HepG2 (cell line): ENCODE data around the gene UTP15. TPM values are rescaled to one million over a fixed set of nuclear protein-coding genes. Genes with fewer than 3 reads are reported as not detected.
A peak's percentile ranks its signal among the peaks of the same experiment; 100 is the strongest.

Source experiments
- CREM ChIP-seq, 2 experiments: sonication (generic) in 1 of 2; formaldehyde crosslinking in 1 of 2; IDR thresholded peaks; 2 replicates each; pipeline versions ENCODE4 v1.4.0 to v1.6.1; 2016 to 2020; ENCODE audit warnings: antibody characterized with exemption in 1 of 2, mild to moderate bottlenecking in 1 of 2, missing genetic modification reagents in 1 of 2
- DZIP1 ChIP-seq: sonication (generic); formaldehyde crosslinking; IDR thresholded peaks from 2 replicates; pipeline ENCODE4 v1.5.0; 2020; ENCODE audit warnings: mild to moderate bottlenecking, missing genetic modification reagents
- PHF8 ChIP-seq: sonication (generic); formaldehyde crosslinking; IDR thresholded peaks from 2 replicates; pipeline ENCODE4 v1.5.0; 2020; ENCODE audit warnings: missing genetic modification reagents
- RBM39 ChIP-seq: fragments of 200-400 bp; formaldehyde crosslinking; IDR thresholded peaks from one replicate; pipeline ENCODE4 v1.6.1; 2018; ENCODE audit warnings: antibody characterized with exemption, mild to moderate bottlenecking, low read depth, low read length; ENCODE audit not compliant: poor library complexity, severe bottlenecking
- REXO4 ChIP-seq: sonication (generic); formaldehyde crosslinking; IDR thresholded peaks from 2 replicates; pipeline ENCODE4 v1.8.0; 2022; ENCODE audit warnings: missing genetic modification reagents, mild to moderate bottlenecking, borderline replicate concordance
- SKIL ChIP-seq: sonication (generic); formaldehyde crosslinking; IDR thresholded peaks from 2 replicates; pipeline ENCODE4 v1.8.0; 2022; ENCODE audit warnings: missing genetic modification reagents, mild to moderate bottlenecking, moderate library complexity, borderline replicate concordance
- SMC3 ChIP-seq: IDR thresholded peaks from 2 replicates; pipeline ENCODE4 v1.6.1; 2011; ENCODE audit warnings: low read length, improper control_type of control experiment
- TBX2 ChIP-seq: sonication (generic); formaldehyde crosslinking; IDR thresholded peaks from 2 replicates; pipeline ENCODE4 v1.5.0; 2020; ENCODE audit warnings: missing genetic modification reagents, mild to moderate bottlenecking, borderline replicate concordance
- ZFAT ChIP-seq: sonication (generic); formaldehyde crosslinking; conservative IDR thresholded peaks from 2 replicates; pipeline ENCODE4 v1.8.1; 2023; ENCODE audit warnings: missing genetic modification reagents, inconsistent platforms
- ZNF180 ChIP-seq: sonication (generic); formaldehyde crosslinking; IDR thresholded peaks from 2 replicates; pipeline ENCODE4 v1.4.0; 2020; ENCODE audit warnings: low read depth, missing genetic modification reagents, borderline replicate concordance
- ZNF281 ChIP-seq: sonication (generic); formaldehyde crosslinking; IDR thresholded peaks from 2 replicates; pipeline ENCODE4 v1.4.0; 2020; ENCODE audit warnings: missing genetic modification reagents, borderline replicate concordance
- ZNF446 ChIP-seq: sonication (generic); formaldehyde crosslinking; IDR thresholded peaks from 2 replicates; pipeline ENCODE4 v1.5.0; 2020; ENCODE audit warnings: mild to moderate bottlenecking, missing genetic modification reagents
- ZNF792 ChIP-seq: IDR thresholded peaks from 2 replicates; pipeline ENCODE4 v1.6.1; 2016
- polyA plus RNA-seq, 8 experiments: library from polyadenylated mRNA; depleted of rRNA in 3 of 8; stranded (reverse) in 7 of 8; unstranded in 1 of 8; fragments of >200 nt; fragmentation: Illumina TruSeq in 4 of 8; extraction: Trizol in 4 of 8; gene quantifications; 2 replicates each; pipeline versions ENCODE4 v1.2.1 to v1.2.3, GENCODE V29; 2011 to 2016; ENCODE audit warnings: low read depth in 4 of 8, missing spikeins in 1 of 8, mixed read lengths in 1 of 8; ENCODE audit not compliant: insufficient read depth in 1 of 8
- total RNA-seq, 5 experiments: library from RNA; depleted of rRNA; stranded (reverse); fragments of >200 nt; fragmentation: Illumina TruSeq; extraction: Trizol; gene quantifications; 2 replicates each; pipeline ENCODE4 v1.2.3, GENCODE V29; 2016; ENCODE audit warnings: low read depth in 1 of 5
- TF ChIP-seq, protein P1 (sequence below): sonication (generic); formaldehyde crosslinking; IDR thresholded peaks from 2 replicates; pipeline ENCODE4 v1.4.0; 2020; ENCODE audit warnings: missing genetic modification reagents
- TF ChIP-seq, protein P2 (sequence below): sonication (generic); formaldehyde crosslinking; IDR thresholded peaks from 2 replicates; pipeline ENCODE4 v1.4.0; 2020; ENCODE audit warnings: mild to moderate bottlenecking, missing genetic modification reagents

Gene UTP15
- total and polyA plus RNA-seq, 2 of the 13 experiments (the other 11 are each of a cell fraction or from before 2014, with no cell fraction given) = 7.3 to 35.8 TPM

DNA sequence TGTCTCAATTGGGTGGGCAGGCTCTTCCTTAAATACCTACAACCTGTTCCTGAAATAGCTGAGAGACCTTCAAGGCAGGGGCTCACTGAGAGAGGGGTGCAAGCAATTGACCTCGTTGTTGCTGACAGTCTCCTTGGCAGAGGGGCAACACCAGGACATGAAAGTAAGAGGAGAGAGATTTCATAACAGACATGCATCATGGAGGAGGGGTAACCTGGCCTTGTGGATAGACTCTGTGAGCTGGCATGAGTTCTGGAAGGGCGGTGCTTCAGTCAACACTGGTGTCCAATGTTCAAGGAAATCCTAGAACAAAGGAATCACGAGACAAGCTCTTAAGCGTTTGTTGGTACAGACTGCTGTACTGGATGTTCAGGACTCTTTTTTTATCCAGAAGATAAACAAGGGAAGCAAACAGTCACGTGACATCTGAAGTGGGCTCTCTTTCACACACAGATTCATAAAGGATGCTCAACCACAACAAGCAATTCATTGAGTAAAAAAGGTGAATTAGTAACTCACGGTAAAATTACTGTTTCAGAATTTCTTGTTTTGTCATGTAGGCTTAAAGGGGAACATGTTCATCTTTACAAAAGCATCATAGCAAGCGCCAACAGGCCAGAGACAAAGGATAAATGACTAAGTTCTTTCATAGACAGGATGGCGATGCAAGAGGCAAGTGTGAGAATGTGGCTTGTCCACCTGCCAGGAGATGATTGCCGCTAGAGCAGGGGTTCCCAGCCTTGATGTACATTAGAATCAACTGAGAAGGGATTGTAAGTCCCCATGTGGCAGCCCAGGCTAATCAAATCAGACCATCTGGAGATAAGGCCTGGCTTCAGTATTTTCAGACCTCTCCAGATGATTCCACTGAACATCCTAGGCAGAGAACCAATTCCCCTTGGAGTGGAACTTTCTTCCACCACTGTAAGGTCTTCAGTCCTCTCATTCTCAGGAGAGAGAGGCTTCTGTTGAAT lies 20.8 kb upstream of the UTP15 start (continued):
- TF ChIP-seq DZIP1 (CRISPR knock-in tag) = no peak
- TF ChIP-seq SMC3 = peak; percentile 15; the same call in 1 of the 2 replicates
- no peak for TF ChIP-seq RBM39
- TF ChIP-seq ZNF446 = no peak
- TF ChIP-seq ZFAT (CRISPR knock-in tag) = no peak
- TF ChIP-seq PHF8 (CRISPR knock-in tag) = no peak; the same call in 1 of the 2 replicates
- peak; percentile 72 for TF ChIP-seq ZNF792 (CRISPR knock-in tag)
- TF ChIP-seq CREM (IDR thresholded peaks at IDR 0.05) = peak; percentile 94
- TF ChIP-seq CREM (CRISPR knock-in tag; IDR thresholded peaks at IDR 0.05) = no peak
- TF ChIP-seq SKIL = peak; percentile 89
- TF ChIP-seq, protein P1, sequence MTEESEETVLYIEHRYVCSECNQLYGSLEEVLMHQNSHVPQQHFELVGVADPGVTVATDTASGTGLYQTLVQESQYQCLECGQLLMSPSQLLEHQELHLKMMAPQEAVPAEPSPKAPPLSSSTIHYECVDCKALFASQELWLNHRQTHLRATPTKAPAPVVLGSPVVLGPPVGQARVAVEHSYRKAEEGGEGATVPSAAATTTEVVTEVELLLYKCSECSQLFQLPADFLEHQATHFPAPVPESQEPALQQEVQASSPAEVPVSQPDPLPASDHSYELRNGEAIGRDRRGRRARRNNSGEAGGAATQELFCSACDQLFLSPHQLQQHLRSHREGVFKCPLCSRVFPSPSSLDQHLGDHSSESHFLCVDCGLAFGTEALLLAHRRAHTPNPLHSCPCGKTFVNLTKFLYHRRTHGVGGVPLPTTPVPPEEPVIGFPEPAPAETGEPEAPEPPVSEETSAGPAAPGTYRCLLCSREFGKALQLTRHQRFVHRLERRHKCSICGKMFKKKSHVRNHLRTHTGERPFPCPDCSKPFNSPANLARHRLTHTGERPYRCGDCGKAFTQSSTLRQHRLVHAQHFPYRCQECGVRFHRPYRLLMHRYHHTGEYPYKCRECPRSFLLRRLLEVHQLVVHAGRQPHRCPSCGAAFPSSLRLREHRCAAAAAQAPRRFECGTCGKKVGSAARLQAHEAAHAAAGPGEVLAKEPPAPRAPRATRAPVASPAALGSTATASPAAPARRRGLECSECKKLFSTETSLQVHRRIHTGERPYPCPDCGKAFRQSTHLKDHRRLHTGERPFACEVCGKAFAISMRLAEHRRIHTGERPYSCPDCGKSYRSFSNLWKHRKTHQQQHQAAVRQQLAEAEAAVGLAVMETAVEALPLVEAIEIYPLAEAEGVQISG (CRISPR knock-in tag) = peak; percentile 78
- TF ChIP-seq ZNF281 (CRISPR knock-in tag) = peak; percentile 95
- peak; percentile 93 for TF ChIP-seq TBX2 (CRISPR knock-in tag)
- TF ChIP-seq ZNF180 = no peak
- no peak for TF ChIP-seq REXO4 (CRISPR knock-in tag)
- TF ChIP-seq, protein P2, sequence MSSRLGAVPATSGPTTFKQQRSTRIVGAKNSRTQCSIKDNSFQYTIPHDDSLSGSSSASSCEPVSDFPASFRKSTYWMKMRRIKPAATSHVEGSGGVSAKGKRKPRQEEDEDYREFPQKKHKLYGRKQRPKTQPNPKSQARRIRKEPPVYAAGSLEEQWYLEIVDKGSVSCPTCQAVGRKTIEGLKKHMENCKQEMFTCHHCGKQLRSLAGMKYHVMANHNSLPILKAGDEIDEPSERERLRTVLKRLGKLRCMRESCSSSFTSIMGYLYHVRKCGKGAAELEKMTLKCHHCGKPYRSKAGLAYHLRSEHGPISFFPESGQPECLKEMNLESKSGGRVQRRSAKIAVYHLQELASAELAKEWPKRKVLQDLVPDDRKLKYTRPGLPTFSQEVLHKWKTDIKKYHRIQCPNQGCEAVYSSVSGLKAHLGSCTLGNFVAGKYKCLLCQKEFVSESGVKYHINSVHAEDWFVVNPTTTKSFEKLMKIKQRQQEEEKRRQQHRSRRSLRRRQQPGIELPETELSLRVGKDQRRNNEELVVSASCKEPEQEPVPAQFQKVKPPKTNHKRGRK (CRISPR knock-in tag) = no peak
